Measurements from ENCODE around the gene TBL1XR1.

Gene TBL1XR1

GRCh38 chr3:177069514-177070329 lies 127.6 kb downstream of the TBL1XR1 start:
- no peak overlapping the region for H3K4me3 Mint-ChIP-seq
- no peaks in the 10 kb centered on the region for H3K27me3 Mint-ChIP-seq
- peaks cover 69% of the 10 kb centered on the region for H3K4me1 Mint-ChIP-seq (ENCODE audit: low read depth)
- H3K36me3 Mint-ChIP-seq = peaks cover 16% of the 10 kb centered on the region
- peak overlapping the region; percentile 50 for H3K27ac Mint-ChIP-seq
- no peaks in the 10 kb centered on the region for H3K9me3 Mint-ChIP-seq (ENCODE audit: low read depth)

DNA sequence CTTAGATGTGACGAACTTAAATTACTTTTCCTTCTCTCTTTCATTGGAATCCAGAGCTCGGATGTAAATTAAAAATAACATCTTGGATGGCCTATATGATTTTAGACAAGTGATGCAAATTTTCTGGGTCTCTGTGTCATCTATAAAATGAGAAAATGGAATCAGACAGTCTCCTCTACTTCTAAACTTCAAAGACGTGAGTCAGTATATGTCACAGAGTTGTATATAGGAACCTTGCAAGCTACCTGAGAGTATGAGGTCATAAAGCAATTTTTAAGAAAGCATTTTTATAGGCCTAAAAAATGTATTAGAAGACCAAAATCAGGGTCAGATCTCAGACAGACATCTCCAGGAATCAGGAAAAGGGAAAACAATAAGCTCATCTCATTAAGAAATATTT lies 128.3 kb downstream of the TBL1XR1 start:
- Mint-ChIP-seq H3K9me3 (ENCODE audit: low read depth) (no peaks in the 10 kb centered on the region), H3K27me3 (no peaks in the 10 kb centered on the region), H3K4me1 (ENCODE audit: low read depth) (peaks cover 68% of the 10 kb centered on the region), H3K4me3 (no peak overlapping the region), H3K27ac (peak overlapping the region; percentile 36), H3K36me3 (peaks cover 15% of the 10 kb centered on the region)

DNA sequence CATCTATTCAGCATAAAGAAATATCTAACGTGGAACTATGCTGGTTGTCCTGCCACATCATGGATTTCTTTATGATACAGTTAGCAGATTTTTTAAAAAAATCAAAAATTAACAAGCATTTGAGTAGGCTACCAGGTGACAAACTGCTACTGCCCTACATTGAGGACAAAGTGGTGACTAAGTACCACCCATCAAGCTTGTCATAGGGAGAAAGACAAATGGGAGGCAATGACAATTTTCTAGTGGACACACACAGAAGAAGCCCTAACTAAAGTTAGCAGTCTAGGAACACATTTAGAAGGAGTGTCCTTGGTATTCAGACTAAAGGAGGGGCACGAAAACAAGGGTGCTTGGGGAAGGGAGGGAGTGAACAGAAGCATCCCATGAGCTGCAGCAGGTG lies 131.2 kb downstream of the TBL1XR1 start:
- H3K27me3 Mint-ChIP-seq = no peaks in the 10 kb centered on the region
- no peaks in the 10 kb centered on the region for H3K9me3 Mint-ChIP-seq (ENCODE audit: low read depth)
- peak overlapping the region; percentile 7 for H3K27ac Mint-ChIP-seq
- H3K36me3 Mint-ChIP-seq = peaks cover 12% of the 10 kb centered on the region
- H3K4me1 Mint-ChIP-seq (ENCODE audit: low read depth) = peaks cover 75% of the 10 kb centered on the region
- H3K4me3 Mint-ChIP-seq = no peak overlapping the region

DNA sequence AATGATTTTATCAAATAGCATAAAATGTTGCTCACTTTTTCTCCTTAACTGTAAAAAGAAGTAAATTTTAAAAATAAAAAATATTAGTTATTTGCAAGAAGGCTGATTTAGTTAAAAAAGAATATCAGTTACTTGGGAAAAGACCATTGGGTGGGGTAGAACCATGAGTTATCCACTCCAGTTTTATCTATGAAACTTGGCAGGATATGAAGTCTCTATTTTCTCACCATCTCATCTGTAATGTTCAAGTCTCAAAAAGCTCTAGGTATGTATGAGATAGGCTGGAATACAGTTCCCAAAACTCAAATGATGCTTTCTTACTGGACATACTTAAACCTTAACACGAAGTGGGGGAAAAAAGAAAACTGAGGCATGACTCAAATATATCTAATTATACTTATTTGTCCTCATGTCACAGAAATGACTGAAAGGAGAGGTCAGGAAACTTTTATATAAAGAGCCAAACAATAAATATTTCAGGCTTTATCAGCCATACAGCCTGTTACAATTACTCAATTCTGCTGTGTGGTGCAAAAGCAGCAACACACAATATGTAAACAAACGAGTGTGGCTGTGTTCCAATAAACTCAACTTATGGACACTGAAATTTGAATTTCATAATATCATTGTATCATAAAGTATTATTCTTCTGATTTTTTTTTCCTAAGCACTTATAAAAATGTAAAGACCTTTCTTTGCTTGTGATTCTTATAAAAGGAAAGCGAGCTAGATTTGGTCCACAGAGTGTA lies 131.8 kb downstream of the TBL1XR1 start:
- Mint-ChIP-seq H3K27ac (no peak overlapping the region), H3K4me3 (no peak overlapping the region), H3K4me1 (ENCODE audit: low read depth) (peaks cover 75% of the 10 kb centered on the region), H3K36me3 (peaks cover 12% of the 10 kb centered on the region), H3K9me3 (ENCODE audit: low read depth) (no peaks in the 10 kb centered on the region), H3K27me3 (no peaks in the 10 kb centered on the region)

GRCh38 chr3:177062052-177062732 lies 135.1 kb downstream of the TBL1XR1 start:
- Mint-ChIP-seq H3K9me3 (ENCODE audit: low read depth) (no peaks in the 10 kb centered on the region), H3K4me3 (no peak overlapping the region), H3K36me3 (peaks cover 9% of the 10 kb centered on the region), H3K27ac (peak overlapping the region; percentile 19), H3K27me3 (no peaks in the 10 kb centered on the region), H3K4me1 (ENCODE audit: low read depth) (peaks cover 57% of the 10 kb centered on the region)

DNA sequence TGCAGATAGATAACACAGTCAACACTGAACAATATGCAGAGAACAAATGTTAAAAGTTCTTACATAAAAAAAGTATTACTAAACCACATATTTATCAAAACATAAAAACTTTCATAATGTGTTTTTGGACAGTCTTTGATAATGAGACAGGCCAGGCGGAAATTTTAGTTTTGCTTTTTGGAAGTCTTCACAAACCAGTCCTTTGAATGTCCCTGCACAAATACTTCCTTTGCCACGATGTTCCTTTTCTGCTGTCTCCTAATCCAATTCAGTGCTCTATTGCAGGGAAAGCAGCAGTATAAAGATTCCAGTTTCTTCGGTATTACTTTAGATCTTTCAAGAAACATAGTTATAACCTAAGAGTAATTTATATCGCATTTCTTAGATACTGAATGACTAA lies 135.9 kb downstream of the TBL1XR1 start:
- no peak overlapping the region for H3K27ac Mint-ChIP-seq
- H3K27me3 Mint-ChIP-seq = no peaks in the 10 kb centered on the region
- H3K4me3 Mint-ChIP-seq = no peak overlapping the region
- peaks cover 9% of the 10 kb centered on the region for H3K36me3 Mint-ChIP-seq
- no peaks in the 10 kb centered on the region for H3K9me3 Mint-ChIP-seq (ENCODE audit: low read depth)
- peaks cover 49% of the 10 kb centered on the region for H3K4me1 Mint-ChIP-seq (ENCODE audit: low read depth)

GRCh38 chr3:177060492-177060891 lies 136.8 kb downstream of the TBL1XR1 start:
- Mint-ChIP-seq H3K27me3 (no peaks in the 10 kb centered on the region), H3K4me1 (ENCODE audit: low read depth) (peaks cover 45% of the 10 kb centered on the region), H3K36me3 (peaks cover 9% of the 10 kb centered on the region), H3K9me3 (ENCODE audit: low read depth) (no peaks in the 10 kb centered on the region), H3K27ac (no peak overlapping the region), H3K4me3 (no peak overlapping the region)

DNA sequence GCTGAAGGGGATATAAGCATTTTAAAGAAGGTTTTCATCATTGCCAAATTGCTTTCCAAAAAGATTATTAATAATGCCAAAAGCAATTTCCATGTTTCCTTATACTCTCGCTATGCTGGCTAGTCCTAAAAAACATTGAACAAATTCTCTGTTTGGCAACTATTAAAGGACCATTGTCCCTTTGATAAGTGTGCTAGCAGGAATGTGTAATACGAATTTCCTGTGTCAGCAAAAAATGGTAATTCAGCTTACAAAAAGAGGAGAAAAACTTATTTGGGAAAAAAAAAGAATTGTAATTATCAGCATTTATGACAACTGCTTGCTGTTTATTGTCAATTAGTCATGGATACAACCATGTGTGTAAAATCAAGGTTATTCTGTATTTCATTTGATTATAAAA lies 138.6 kb downstream of the TBL1XR1 start:
- H3K36me3 Mint-ChIP-seq = peaks cover 5% of the 10 kb centered on the region
- H3K9me3 Mint-ChIP-seq (ENCODE audit: low read depth) = no peaks in the 10 kb centered on the region
- no peaks in the 10 kb centered on the region for H3K27me3 Mint-ChIP-seq
- no peak overlapping the region for H3K4me3 Mint-ChIP-seq
- peaks cover 44% of the 10 kb centered on the region for H3K4me1 Mint-ChIP-seq (ENCODE audit: low read depth)
- H3K27ac Mint-ChIP-seq = no peak overlapping the region

DNA sequence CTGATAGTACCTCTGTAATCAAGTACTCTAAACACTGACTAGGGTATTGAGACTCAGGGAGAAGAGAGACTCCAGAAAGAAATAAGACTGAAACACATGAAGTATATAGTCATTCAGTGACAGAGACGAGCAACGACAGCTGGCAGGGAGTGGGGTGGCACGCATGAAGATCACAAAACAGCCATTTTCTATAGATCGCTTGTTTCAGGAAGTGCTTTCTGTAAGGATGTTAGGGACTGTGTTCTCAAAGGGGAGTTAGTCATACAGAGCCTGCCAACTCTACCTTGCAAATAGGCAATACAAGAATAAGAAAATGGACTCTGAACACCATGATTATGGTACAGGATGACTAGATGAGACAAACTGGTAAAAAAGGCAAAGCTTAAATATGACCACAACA lies 139.5 kb downstream of the TBL1XR1 start:
- Mint-ChIP-seq H3K4me3 (no peak overlapping the region), H3K27ac (no peak overlapping the region), H3K4me1 (ENCODE audit: low read depth) (peaks cover 38% of the 10 kb centered on the region), H3K9me3 (ENCODE audit: low read depth) (no peaks in the 10 kb centered on the region), H3K36me3 (peaks cover 3% of the 10 kb centered on the region), H3K27me3 (no peaks in the 10 kb centered on the region)

GRCh38 chr3:177056927-177057326 lies 140.4 kb downstream of the TBL1XR1 start:
- H3K9me3 Mint-ChIP-seq (ENCODE audit: low read depth) = no peaks in the 10 kb centered on the region
- H3K27ac Mint-ChIP-seq = no peak overlapping the region
- no peak overlapping the region for H3K4me3 Mint-ChIP-seq
- peaks cover 3% of the 10 kb centered on the region for H3K36me3 Mint-ChIP-seq
- H3K4me1 Mint-ChIP-seq (ENCODE audit: low read depth) = peaks cover 33% of the 10 kb centered on the region
- no peaks in the 10 kb centered on the region for H3K27me3 Mint-ChIP-seq

GRCh38 chr3:177055605-177056571 lies 141.4 kb downstream of the TBL1XR1 start:
- Mint-ChIP-seq H3K4me3 (no peak overlapping the region), H3K36me3 (peaks cover 3% of the 10 kb centered on the region), H3K27ac (peak overlapping the region; percentile 84), H3K9me3 (ENCODE audit: low read depth) (no peaks in the 10 kb centered on the region), H3K27me3 (no peaks in the 10 kb centered on the region), H3K4me1 (ENCODE audit: low read depth) (peaks cover 30% of the 10 kb centered on the region)

GRCh38 chr3:177053107-177053506 lies 144.2 kb downstream of the TBL1XR1 start:
- no peaks in the 10 kb centered on the region for H3K27me3 Mint-ChIP-seq
- H3K9me3 Mint-ChIP-seq (ENCODE audit: low read depth) = no peaks in the 10 kb centered on the region
- H3K36me3 Mint-ChIP-seq = peaks cover 7% of the 10 kb centered on the region
- no peak overlapping the region for H3K4me3 Mint-ChIP-seq
- peak overlapping the region; percentile 24 for H3K27ac Mint-ChIP-seq
- H3K4me1 Mint-ChIP-seq (ENCODE audit: low read depth) = peaks cover 19% of the 10 kb centered on the region

DNA sequence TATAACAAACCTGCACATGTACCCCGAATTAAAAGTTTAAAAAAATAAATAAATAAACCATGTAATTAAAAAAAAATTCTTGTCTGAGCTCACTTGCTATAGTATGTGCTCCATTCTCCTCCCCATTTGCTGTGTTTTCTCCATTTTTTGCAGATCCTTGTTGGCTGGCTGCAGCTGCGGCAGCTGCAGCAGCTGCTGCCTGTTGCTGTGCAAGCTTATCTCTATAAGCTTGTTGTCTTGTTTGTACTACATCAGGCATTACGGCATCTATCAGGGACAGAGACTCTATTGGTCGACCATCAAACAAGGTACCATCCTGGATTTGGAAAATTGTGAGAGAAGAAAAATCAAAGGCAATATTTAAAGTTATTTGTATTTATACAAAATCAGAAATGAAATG lies 145.9 kb downstream of the TBL1XR1 start:
- Mint-ChIP-seq H3K9me3 (ENCODE audit: low read depth) (no peaks in the 10 kb centered on the region), H3K4me1 (ENCODE audit: low read depth) (peaks cover 19% of the 10 kb centered on the region), H3K27me3 (no peaks in the 10 kb centered on the region), H3K27ac (no peak overlapping the region), H3K4me3 (no peak overlapping the region), H3K36me3 (peaks cover 11% of the 10 kb centered on the region)

DNA sequence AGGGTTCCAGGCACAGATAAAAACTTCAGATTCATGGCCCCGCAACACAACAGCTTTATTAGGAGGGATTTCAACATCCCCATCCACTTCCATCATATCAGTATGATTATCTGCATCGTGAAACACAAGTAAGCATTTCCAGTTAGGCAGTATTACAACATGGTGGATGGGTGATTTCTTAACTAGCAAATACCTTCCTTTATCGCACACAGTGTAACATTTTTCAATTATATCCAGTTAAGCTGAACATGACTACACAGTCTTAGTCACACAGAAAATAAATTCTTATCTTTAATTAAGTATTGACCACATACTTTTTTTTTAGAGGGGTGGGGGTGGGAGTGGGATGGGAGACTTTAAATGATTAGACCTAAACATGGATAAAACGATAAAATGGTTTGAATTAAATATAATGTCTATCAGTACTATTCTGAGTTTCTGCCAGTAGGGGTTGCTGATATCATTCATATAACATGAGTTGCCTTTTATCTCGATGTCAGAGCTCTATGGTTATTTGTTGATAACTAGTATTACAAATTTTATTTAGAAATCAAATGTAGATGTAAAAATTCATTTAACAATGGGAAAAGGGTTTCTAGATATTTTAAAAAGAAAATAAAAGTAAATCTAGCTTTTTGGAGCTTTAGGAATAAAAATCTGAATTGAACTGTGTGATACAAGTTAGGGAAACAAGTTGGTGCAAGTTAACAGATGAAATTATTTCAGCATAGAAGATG lies 146.6 kb downstream of the TBL1XR1 start:
- H3K4me3 Mint-ChIP-seq = no peak overlapping the region
- H3K27me3 Mint-ChIP-seq = no peaks in the 10 kb centered on the region
- peaks cover 14% of the 10 kb centered on the region for H3K36me3 Mint-ChIP-seq
- H3K27ac Mint-ChIP-seq = peak overlapping the region; percentile 10
- peaks cover 19% of the 10 kb centered on the region for H3K4me1 Mint-ChIP-seq (ENCODE audit: low read depth)
- no peaks in the 10 kb centered on the region for H3K9me3 Mint-ChIP-seq (ENCODE audit: low read depth)
